Activated CD8-positive, alpha-beta memory T cell treated with anti-CD3 and anti-CD28 coated beads for 4 hours (primary cell): ENCODE data around the gene IKZF5.

ENCODE experiments used
- DNase-seq, 2 donors: peaks; one replicate each; pipeline ENCODE4 v3.0.0-alpha.2; 2020; ENCODE audit warnings: low read depth in 2 of 2

Gene IKZF5

DNA sequence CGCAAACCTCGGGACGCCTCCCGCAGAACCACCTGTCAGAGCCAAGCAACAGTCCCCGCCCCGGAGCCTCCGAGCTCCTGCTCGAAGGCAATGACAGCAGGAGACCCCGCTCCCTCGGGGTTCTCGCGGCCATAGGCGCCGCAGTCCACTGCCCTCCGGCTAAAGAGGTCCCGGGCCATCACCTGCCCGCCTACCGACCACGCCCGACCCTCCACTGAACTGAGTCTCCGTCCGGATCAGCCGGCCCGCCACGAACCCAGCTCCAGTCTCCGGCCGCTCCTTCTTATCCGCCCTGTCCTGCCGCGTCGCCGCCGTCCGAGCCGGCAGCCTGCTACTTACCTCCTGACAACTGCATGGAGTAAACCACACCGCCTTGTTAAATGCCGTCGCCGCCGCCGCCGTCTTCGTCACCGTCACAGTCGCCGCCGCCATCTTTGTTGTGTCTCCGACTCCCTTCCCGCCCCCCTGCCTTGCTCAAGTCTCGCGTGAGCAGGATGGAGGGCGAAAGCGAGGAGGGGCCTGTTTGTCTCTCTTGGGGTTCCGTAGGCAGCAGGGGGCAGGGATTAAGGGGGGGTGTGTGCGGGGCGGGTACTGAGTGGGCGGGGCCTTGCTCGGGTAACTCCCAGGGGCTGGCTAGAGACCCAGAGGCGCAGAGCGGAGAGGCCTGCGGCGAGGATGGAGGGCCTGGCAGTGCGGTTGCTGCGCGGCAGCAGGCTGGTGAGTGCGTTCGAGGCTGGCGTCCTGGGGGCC, at the start of gene IKZF5, which contains the start of gene ACADSB:
IKZF5 (minus strand) TSS at position 441 of the 750 bp plus-strand sequence. CDS start 10,170 bp downstream, outside the sequence.
ACADSB (plus strand) TSS at position 652 of the 750 bp plus-strand sequence; CDS start at position 676, 24 bp downstream.
- peak; percentile 90 to 96 for DNase-seq

DNA sequence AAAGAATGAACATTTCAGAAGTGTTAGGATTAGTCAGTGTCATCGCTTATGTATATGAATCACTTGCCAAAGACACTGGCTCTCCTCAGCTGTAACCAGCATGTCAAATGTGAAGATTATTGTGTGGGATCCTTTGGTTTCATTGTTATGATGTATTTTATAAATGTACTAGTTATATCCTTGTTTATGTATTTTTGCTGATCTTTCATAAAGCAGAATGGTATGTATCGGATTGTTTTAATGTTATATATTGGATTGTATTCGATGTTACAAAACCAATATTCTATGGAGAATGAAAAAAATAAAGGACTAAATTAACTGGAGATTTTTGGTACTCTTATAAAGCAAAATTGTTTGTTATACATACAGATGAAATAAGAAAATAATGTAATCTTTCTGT, 49.4 kb upstream of the IKZF5 start:
- DNase-seq = no peak

- DNase-seq = no peak
Measured at GRCh38 chr10:123045961-123046731, 37.6 kb upstream of the IKZF5 start.

- DNase-seq = no peak
Measured at GRCh38 chr10:123044391-123044790, 35.8 kb upstream of the IKZF5 start.

- no peak for DNase-seq
Measured at GRCh38 chr10:123043409-123043925, 34.9 kb upstream of the IKZF5 start.

GRCh38 chr10:123042708-123043408, 34.3 kb upstream of the IKZF5 start:
- DNase-seq = no peak

GRCh38 chr10:123039632-123039930, 31.0 kb upstream of the IKZF5 start:
- DNase-seq = no peak

- DNase-seq = no peak
Measured at GRCh38 chr10:123038782-123039631, 30.4 kb upstream of the IKZF5 start.

DNA sequence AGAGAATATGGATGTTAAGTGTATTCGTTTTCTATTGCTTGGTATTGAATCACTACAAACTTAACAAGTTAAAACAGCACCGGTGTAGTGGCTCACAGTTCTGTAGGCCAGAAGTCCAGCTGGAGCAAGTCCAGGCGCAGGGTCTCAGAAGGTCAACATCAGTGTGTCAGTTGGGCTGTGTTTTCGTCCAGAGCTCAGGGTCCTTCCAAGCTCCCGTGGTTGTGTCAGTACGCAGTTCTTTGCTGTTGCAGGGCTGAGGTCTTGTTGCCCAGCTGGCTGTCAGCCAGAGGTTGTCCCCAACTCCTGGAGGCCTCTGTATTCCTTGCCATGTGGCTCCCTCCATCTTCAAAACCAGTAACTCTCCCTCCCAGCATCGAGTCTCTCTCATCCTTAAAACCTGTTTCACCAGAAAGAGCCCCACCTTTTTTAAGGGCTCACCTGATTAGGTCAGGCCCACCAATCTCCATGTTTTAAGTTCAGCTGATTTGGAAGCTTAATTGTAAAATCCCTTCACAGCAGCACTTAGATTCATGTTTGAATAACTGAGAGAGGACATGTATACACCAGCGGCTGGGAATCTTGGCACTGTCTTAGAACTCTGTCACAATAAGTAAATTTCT, 27.0 kb upstream of the IKZF5 start:
- DNase-seq = no peak

- no peak for DNase-seq
Measured at GRCh38 chr10:123034332-123034731, 25.7 kb upstream of the IKZF5 start.

GRCh38 chr10:123031124-123031523, 22.5 kb upstream of the IKZF5 start:
- DNase-seq = no peak

- no peak for DNase-seq
Measured at GRCh38 chr10:123027861-123028260, 19.3 kb upstream of the IKZF5 start.

GRCh38 chr10:123026302-123026701, 17.7 kb upstream of the IKZF5 start:
- DNase-seq = no peak

DNA sequence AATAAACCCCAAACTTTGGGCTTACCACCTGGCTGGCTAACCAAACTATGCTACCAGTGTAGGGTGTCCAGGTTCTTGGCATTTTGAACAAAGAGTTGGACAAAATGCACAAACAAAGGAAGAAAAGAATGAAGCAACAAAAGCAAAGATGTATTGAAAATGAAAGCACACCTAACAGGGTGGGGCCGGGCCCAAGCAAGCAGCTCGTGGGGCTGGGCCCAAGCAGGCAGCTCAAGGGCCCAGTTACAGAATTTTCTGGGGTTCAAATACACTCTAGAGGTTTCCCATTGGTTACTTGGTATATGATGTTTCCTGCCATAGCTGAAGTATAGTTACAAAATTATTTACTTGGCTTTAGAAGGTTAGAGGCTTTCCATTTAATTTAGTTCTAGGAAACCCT, 15.9 kb upstream of the IKZF5 start:
- DNase-seq = no peak

GRCh38 chr10:123021517-123021916, 12.9 kb upstream of the IKZF5 start:
- no peak for DNase-seq

DNA sequence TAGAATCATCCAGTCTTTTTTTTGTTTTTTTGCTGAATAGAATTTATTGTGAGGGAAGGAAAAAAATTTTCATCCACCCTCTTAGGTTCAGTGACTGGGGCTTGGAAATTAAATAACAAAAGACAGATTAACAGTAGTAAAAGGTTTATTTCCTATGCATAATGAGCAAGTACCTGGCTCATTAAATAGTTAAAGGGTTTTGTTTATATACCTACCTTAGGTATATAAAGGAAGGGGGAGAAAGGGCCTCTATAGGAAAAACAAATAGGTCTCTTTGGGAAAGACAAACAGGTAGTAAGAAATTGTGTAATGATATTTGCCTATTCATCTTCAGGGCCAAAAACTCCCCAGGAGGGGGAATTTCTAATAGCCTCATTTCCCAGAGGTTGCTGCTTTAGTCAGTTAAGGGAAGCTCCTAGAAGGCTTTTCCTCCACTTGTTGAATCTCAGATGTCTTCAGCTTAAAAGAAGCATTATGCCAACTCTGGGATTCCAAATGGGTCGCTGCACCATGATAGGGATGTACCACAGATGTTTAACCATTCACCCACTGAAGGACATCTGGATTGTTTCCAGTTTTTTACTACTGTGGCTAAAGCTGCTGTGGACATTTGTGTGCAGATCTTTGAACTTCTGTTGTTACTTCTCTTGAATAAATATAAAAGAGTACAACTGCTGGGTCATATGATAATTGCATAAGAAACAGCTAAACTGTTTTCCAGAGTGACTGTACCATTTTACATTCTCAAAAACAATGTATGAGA, 11.5 kb upstream of the IKZF5 start:
- no peak for DNase-seq

DNA sequence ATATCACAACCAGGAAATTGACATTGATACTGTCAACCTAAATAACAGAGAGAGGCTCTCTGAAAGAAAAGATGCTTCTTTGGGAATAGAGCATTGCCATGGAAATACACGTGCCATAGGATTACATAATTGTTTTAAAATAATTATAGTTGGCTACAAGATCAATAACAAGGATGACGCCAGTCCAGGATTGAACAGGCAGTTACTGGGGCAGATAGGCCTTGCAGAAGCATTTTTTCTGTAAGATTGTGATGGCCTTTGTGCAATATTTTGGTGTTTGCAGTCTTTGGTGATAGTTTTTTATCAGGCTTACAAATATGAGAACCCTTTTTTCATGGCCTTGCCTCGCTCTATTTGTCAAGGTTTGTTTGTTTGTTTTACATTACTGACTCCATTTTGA, 10.7 kb upstream of the IKZF5 start:
- DNase-seq = no peak

- DNase-seq = no peak
Measured at GRCh38 chr10:123018531-123018930, 9.9 kb upstream of the IKZF5 start.

DNA sequence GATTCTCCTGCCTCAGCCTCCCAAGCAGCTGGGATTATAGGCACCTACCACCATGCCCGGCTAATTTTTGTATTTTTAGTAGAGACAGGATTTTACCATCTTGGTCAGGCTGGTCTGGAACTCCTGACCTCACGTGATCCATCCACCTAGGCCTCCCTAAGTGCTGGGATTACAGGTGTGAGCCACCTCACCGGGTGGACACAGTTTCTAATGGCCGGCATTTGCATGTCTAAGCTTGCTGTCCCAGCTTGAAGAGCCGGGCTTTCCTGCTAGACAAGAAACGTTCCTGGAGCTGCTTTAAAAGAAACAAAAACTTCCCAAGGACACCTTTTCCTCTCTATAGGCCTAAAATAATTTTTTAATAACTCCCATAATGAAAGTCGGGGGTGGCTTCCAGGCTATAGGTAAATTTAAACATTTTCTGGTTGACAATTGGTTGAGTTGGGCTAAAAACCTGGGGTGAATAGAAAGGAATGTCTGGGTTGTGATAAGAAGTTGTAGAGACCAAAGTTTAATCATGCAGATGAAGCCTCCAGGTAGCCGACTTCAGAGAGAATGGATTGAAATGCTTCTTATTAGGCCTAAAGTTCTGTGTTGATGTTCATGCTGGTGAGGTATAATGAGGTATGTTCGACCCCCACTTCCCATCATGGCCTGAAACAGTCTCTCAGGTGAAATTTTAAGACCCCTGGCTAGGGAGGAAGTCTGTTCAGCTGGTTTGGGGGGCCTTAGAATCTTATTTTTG, 9.0 kb upstream of the IKZF5 start:
- no peak for DNase-seq
